K562 (cell line): ENCODE data around the gene MED15. TPM values are rescaled to one million over a fixed set of nuclear protein-coding genes. Genes with fewer than 3 reads are reported as not detected.

ENCODE experiments used
- ATAC-seq: fragments of 200-7000 bp; cut with Tn5 transposase; 3 replicates; pipeline ENCODE4 v1.9.1; 2020; ENCODE audit warnings: moderate library complexity
- BruUV-seq: library from RNA; stranded (reverse); fragments of 400-500 nt; replicated peaks from 2 replicates; lab custom pipeline; 2021; lab: Mats Ljungman, UMichigan
- CTCF ChIA-PET: fragments of 300-600 bp; formaldehyde crosslinking; extraction: SDS; loops from one replicate; lab custom pipeline; 2021; ENCODE audit warnings: low intra/inter-chr PET ratio; lab: Yijun Ruan, JAX
- POLR2A ChIA-PET: fragments of 300-600, 350-650 bp; sonication (Branson Sonifier 250); formaldehyde crosslinking; extraction: SDS; loops from one replicate; lab custom pipeline; 2021; ENCODE audit warnings: antibody characterized with exemption, inconsistent platforms; lab: Yijun Ruan, JAX
- DNase-seq, 4 experiments: peaks; one replicate each; pipeline versions ENCODE4 v3.0.0 to v3.0.0-alpha.2; 2011 to 2018; ENCODE audit warnings: low spot score in 3 of 4, mixed read lengths in 3 of 4; ENCODE audit errors: extremely low read depth in 1 of 4
- FAIRE-seq: peaks from 2 replicates; lab custom pipeline; 2011; peaks lifted over from hg19 to GRCh38; lab: Jason Lieb, UNC
- H2AFZ ChIP-seq: 2 replicates; pipeline ENCODE4 v1.6.0; 2011; ENCODE audit warnings: low read depth, low read length, control low read depth, inconsistent platforms
- H3K27ac ChIP-seq: fragments of 200-600 bp; 3 replicates; pipeline ENCODE4 v1.8.0; 2011; ENCODE audit warnings: low read depth, mild to moderate bottlenecking, control low read depth, inconsistent platforms, low read length, moderate library complexity, mixed read lengths; ENCODE audit errors: extremely low read depth
- H3K27me3 ChIP-seq, 2 experiments: fragments of 300-600 bp in 1 of 2; 2 replicates in 1 of 2; 3 replicates in 1 of 2; pipeline versions ENCODE4 v1.6.0 to v1.8.0; 2011; ENCODE audit warnings: inconsistent platforms in 2 of 2, low read length in 2 of 2, mild to moderate bottlenecking in 1 of 2, mixed read lengths in 1 of 2, moderate library complexity in 1 of 2; ENCODE audit not compliant: control insufficient read depth in 2 of 2, insufficient read depth in 2 of 2
- H3K36me3 ChIP-seq: fragments of 300-600 bp; 3 replicates; pipeline ENCODE4 v1.8.0; 2011; ENCODE audit warnings: mild to moderate bottlenecking, low read length, inconsistent platforms; ENCODE audit not compliant: control insufficient read depth, insufficient read depth
- H3K4me1 ChIP-seq, 2 experiments: fragments of 200-600 bp in 1 of 2; replicated peaks in 1 of 2; 2 replicates in 1 of 2; 3 replicates in 1 of 2; pipeline versions ENCODE4 v1.5.1 to v1.8.0; 2011; ENCODE audit warnings: inconsistent platforms in 2 of 2, low read length in 2 of 2, mild to moderate bottlenecking in 1 of 2, mixed read lengths in 1 of 2, moderate library complexity in 1 of 2; ENCODE audit not compliant: control insufficient read depth in 2 of 2, insufficient read depth in 2 of 2
- H3K4me2 ChIP-seq: 2 replicates; pipeline ENCODE4 v1.6.1; 2011; ENCODE audit warnings: low read length, control low read depth, inconsistent platforms, mixed read lengths; ENCODE audit not compliant: insufficient read depth
- H3K4me3 ChIP-seq: fragments of 200-600 bp; sonication (generic), shearing (Covaris generic); 2 replicates; pipeline ENCODE4 v1.5.1; 2016; ENCODE audit warnings: control low read depth, inconsistent platforms
- H3K79me2 ChIP-seq: fragments of 200-600 bp; 3 replicates; pipeline ENCODE4 v1.8.0; 2011; ENCODE audit warnings: low read length, inconsistent platforms; ENCODE audit not compliant: control insufficient read depth, insufficient read depth
- H3K9ac ChIP-seq, 2 experiments: 2 replicates each; pipeline versions ENCODE4 v1.6.0 to v1.6.1; 2011; ENCODE audit warnings: low read depth in 2 of 2, low read length in 2 of 2, control low read depth in 1 of 2, inconsistent platforms in 1 of 2, mild to moderate bottlenecking in 1 of 2, mixed read lengths in 1 of 2; ENCODE audit not compliant: insufficient read depth in 1 of 2
- H3K9me1 ChIP-seq: one replicate; pipeline ENCODE4 v1.6.0; 2011; ENCODE audit warnings: inconsistent platforms, mild to moderate bottlenecking, low read length, moderate library complexity; ENCODE audit not compliant: control insufficient read depth, insufficient read depth
- H3K9me3 ChIP-seq: replicated peaks from 2 replicates; pipeline ENCODE4 v1.5.1; 2011; ENCODE audit warnings: low read depth, low read length, inconsistent platforms; ENCODE audit not compliant: control insufficient read depth, insufficient read depth
- H4K20me1 ChIP-seq: replicated peaks from 2 replicates; pipeline ENCODE4 v1.6.1; 2011; ENCODE audit warnings: low read length, inconsistent platforms, mixed read lengths; ENCODE audit not compliant: control insufficient read depth, insufficient read depth
- BRD4 ChIP-seq: fragments of 200-600 bp; sonication (generic); IDR thresholded peaks from 2 replicates; pipeline ENCODE4 v1.6.1; 2017; ENCODE audit warnings: inconsistent platforms
- CHD1 ChIP-seq: fragments of 200-600 bp; sonication (generic); IDR thresholded peaks from one replicate; pipeline ENCODE4 v1.6.1; 2012; ENCODE audit warnings: mild to moderate bottlenecking, moderate library complexity, low read length, inconsistent platforms
- EGR1 ChIP-seq: fragments of 450-650 bp; conservative IDR thresholded peaks from 2 replicates; pipeline ENCODE4 v1.6.1; 2017; ENCODE audit warnings: mild to moderate bottlenecking
- MAFG ChIP-seq: fragments of 450-650 bp; conservative IDR thresholded peaks from 2 replicates; pipeline ENCODE4 v1.6.1; 2016; ENCODE audit warnings: missing genetic modification characterization, missing compliant biosample characterization
- SAP30 ChIP-seq: fragments of 200-600 bp; sonication (generic); IDR thresholded peaks from 2 replicates; pipeline ENCODE4 v1.6.1; 2012; ENCODE audit warnings: borderline replicate concordance, low read depth, mild to moderate bottlenecking, moderate library complexity, low read length, control low read depth, inconsistent platforms; ENCODE audit not compliant: insufficient read depth, poor library complexity, severe bottlenecking
- SETDB1 ChIP-seq: IDR thresholded peaks from one replicate; pipeline ENCODE4 v1.6.1; 2012; ENCODE audit warnings: low read length, control low read depth, inconsistent platforms
- SP1 ChIP-seq: sonication (generic); formaldehyde crosslinking; IDR thresholded peaks from 2 replicates; pipeline ENCODE4 v1.8.1; 2022; ENCODE audit warnings: mild to moderate bottlenecking, missing genetic modification reagents
- TCF7L2 ChIP-seq: fragments of 150-350 bp; IDR thresholded peaks from 2 replicates; pipeline ENCODE4 v1.6.1; 2016; ENCODE audit warnings: low read depth, mild to moderate bottlenecking, low read length, moderate library complexity
- WHSC1 ChIP-seq: IDR thresholded peaks from one replicate; pipeline ENCODE4 v1.6.1; 2012; ENCODE audit warnings: low read length, control low read depth, inconsistent platforms
- ZNF507 ChIP-seq: conservative IDR thresholded peaks from 2 replicates; pipeline ENCODE4 v1.6.1; 2017; ENCODE audit warnings: missing genetic modification characterization, missing compliant biosample characterization
- WGBS: fragments of 100-300 bp; shearing (Covaris generic); methylation state at CpG from one replicate; pipeline ENCODE4 v1.1.6; 2016; ENCODE audit warnings: low coverage, mixed read lengths; ENCODE audit not compliant: insufficient coverage; ENCODE audit errors: missing lambda C conversion rate; 5-methylcytosine and 5-hydroxymethylcytosine counted together
- in situ Hi-C: fragments of 300-500 bp; cut with MboI; formaldehyde crosslinking; loops from 4 replicates; pipeline ENCODE4 v1.15.0; 2018; ENCODE audit warnings: inconsistent platforms, mixed read lengths
- intact Hi-C: fragments of 100-400 bp; cut with micrococcal nuclease; formaldehyde crosslinking; loops from 2 replicates; pipeline ENCODE4 v1.14.2; 2022
- polyA plus RNA-seq, 8 experiments: library from polyadenylated mRNA; depleted of rRNA in 4 of 8; stranded (reverse) in 5 of 8; unstranded in 3 of 8; fragments of >200 nt; fragmentation: Nextera tagmentation in 2 of 8; fragmentation: Illumina TruSeq in 1 of 8; extraction: Ambion mirVana in 2 of 8; extraction: Trizol in 1 of 8; gene quantifications; 2 replicates each; pipeline versions ENCODE4 v1.2.1 to v1.2.3, GENCODE V29; 2011 to 2014; ENCODE audit warnings: inconsistent platforms in 1 of 8, missing spikeins in 1 of 8
- total RNA-seq, 7 experiments: library from RNA; depleted of rRNA in 6 of 7; stranded (reverse); fragments of >200 nt in 6 of 7; fragmentation: Illumina TruSeq in 2 of 7; extraction: Trizol in 2 of 7; gene quantifications; 2 replicates each; pipeline versions ENCODE4 v1.2.1 to v1.2.3, GENCODE V29; 2011 to 2021; ENCODE audit warnings: low replicate concordance in 1 of 7
- TF ChIP-seq, protein P1 (sequence below): fragments of 200-800 bp; sonication (Bioruptor generic); IDR thresholded peaks from 2 replicates; pipeline ENCODE4 v1.6.1; 2016; ENCODE audit warnings: missing genetic modification characterization, missing compliant biosample characterization
- TF ChIP-seq, protein P2 (sequence below): sonication (generic); formaldehyde crosslinking; IDR thresholded peaks from 2 replicates; pipeline ENCODE4 v1.8.1; 2023; ENCODE audit warnings: missing genetic modification reagents, mild to moderate bottlenecking, borderline replicate concordance

The MED15 gene
- total and polyA plus RNA-seq, 9 of the 15 experiments (the other 6 are each of a cell fraction or from before 2014, with no cell fraction given), result 4.0 to 271 (median 60.1) TPM

GRCh38 chr22:20508815-20509271 lies 1.4 kb downstream of the MED15 start:
- peak overlapping the region; percentile 76 to 88 for H3K9ac ChIP-seq
- FAIRE-seq, result no peak
- H3K4me3 ChIP-seq, result peak overlapping the region; percentile 53
- in situ Hi-C loops, result no loop called here
- H3K9me1 ChIP-seq, result peaks cover 16% of the 10 kb centered on the region
- H3K36me3 ChIP-seq, result peaks cover 41% of the 10 kb centered on the region
- H2AFZ ChIP-seq, result no peak overlapping the region
- H3K4me1 ChIP-seq, result peaks cover 47 to 49% of the 10 kb centered on the region in 2 experiments
- peak overlapping the region; percentile 94 for H3K4me2 ChIP-seq
- ChIA-PET POLR2A (interaction anchor here (0.6 to 39.5 kb wide), 15 partner anchors 8 to 379 kb away, joined by 3 to 1693 read pairs (median 5); partner anchors contain the start of genes DGCR6L and SERPIND1), CTCF (interaction anchor here (0.6 to 1.9 kb wide), 3 partner anchors 56 to 115 kb away, joined by 3 to 11 read pairs (median 7); no protein-coding TSS in a partner anchor)
- no peaks in the 10 kb centered on the region for H3K27me3 ChIP-seq
- no peaks in the 10 kb centered on the region for H3K9me3 ChIP-seq
- DNase-seq, result peak in 3 of 4 experiments; percentile 56 to 74 (median 58)
- H4K20me1 ChIP-seq, result peaks cover 46% of the 10 kb centered on the region
- H3K79me2 ChIP-seq, result peaks cover 67% of the 10 kb centered on the region
- BruUV-seq, result no TSS peak
- H3K27ac ChIP-seq, result peak overlapping the region; percentile 63
- ATAC-seq, result peak; percentile 5
- intact Hi-C loops, result loop anchor here (1.0 to 10.0 kb wide), 5 partner anchors 13 to 493 kb away; partner anchors contain the start of genes CRKL and THAP7
- 10% methylated on average over 10 of the region's 10 CpGs for WGBS
- TF ChIP-seq, protein P1, sequence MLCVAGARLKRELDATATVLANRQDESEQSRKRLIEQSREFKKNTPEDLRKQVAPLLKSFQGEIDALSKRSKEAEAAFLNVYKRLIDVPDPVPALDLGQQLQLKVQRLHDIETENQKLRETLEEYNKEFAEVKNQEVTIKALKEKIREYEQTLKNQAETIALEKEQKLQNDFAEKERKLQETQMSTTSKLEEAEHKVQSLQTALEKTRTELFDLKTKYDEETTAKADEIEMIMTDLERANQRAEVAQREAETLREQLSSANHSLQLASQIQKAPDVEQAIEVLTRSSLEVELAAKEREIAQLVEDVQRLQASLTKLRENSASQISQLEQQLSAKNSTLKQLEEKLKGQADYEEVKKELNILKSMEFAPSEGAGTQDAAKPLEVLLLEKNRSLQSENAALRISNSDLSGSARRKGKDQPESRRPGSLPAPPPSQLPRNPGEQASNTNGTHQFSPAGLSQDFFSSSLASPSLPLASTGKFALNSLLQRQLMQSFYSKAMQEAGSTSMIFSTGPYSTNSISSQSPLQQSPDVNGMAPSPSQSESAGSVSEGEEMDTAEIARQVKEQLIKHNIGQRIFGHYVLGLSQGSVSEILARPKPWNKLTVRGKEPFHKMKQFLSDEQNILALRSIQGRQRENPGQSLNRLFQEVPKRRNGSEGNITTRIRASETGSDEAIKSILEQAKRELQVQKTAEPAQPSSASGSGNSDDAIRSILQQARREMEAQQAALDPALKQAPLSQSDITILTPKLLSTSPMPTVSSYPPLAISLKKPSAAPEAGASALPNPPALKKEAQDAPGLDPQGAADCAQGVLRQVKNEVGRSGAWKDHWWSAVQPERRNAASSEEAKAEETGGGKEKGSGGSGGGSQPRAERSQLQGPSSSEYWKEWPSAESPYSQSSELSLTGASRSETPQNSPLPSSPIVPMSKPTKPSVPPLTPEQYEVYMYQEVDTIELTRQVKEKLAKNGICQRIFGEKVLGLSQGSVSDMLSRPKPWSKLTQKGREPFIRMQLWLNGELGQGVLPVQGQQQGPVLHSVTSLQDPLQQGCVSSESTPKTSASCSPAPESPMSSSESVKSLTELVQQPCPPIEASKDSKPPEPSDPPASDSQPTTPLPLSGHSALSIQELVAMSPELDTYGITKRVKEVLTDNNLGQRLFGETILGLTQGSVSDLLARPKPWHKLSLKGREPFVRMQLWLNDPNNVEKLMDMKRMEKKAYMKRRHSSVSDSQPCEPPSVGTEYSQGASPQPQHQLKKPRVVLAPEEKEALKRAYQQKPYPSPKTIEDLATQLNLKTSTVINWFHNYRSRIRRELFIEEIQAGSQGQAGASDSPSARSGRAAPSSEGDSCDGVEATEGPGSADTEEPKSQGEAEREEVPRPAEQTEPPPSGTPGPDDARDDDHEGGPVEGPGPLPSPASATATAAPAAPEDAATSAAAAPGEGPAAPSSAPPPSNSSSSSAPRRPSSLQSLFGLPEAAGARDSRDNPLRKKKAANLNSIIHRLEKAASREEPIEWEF, result no peak
- TF ChIP-seq CHD1 (peak; percentile 87), TCF7L2 (no peak), SETDB1 (peak; percentile 57), SAP30 (peak; percentile 82), MAFG (tag) (no peak), ZNF507 (tag) (no peak), BRD4 (0 out of 2 replicates have a peak, but pooled peaks have one; percentile 4), EGR1 (no peak), WHSC1 (peak; percentile 42), SP1 (CRISPR knock-in tag) (0 out of 2 replicates have a peak, but pooled peaks have one; percentile 11)
- TF ChIP-seq, protein P2, sequence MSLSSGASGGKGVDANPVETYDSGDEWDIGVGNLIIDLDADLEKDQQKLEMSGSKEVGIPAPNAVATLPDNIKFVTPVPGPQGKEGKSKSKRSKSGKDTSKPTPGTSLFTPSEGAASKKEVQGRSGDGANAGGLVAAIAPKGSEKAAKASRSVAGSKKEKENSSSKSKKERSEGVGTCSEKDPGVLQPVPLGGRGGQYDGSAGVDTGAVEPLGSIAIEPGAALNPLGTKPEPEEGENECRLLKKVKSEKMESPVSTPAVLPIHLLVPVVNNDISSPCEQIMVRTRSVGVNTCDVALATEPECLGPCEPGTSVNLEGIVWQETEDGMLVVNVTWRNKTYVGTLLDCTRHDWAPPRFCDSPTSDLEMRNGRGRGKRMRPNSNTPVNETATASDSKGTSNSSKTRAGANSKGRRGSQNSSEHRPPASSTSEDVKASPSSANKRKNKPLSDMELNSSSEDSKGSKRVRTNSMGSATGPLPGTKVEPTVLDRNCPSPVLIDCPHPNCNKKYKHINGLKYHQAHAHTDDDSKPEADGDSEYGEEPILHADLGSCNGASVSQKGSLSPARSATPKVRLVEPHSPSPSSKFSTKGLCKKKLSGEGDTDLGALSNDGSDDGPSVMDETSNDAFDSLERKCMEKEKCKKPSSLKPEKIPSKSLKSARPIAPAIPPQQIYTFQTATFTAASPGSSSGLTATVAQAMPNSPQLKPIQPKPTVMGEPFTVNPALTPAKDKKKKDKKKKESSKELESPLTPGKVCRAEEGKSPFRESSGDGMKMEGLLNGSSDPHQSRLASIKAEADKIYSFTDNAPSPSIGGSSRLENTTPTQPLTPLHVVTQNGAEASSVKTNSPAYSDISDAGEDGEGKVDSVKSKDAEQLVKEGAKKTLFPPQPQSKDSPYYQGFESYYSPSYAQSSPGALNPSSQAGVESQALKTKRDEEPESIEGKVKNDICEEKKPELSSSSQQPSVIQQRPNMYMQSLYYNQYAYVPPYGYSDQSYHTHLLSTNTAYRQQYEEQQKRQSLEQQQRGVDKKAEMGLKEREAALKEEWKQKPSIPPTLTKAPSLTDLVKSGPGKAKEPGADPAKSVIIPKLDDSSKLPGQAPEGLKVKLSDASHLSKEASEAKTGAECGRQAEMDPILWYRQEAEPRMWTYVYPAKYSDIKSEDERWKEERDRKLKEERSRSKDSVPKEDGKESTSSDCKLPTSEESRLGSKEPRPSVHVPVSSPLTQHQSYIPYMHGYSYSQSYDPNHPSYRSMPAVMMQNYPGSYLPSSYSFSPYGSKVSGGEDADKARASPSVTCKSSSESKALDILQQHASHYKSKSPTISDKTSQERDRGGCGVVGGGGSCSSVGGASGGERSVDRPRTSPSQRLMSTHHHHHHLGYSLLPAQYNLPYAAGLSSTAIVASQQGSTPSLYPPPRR (CRISPR knock-in tag), result peak; percentile 76; the same call in 1 of the 2 replicates
